PC-9 (cell line): ENCODE data around the gene RAB36. TPM values are rescaled to one million over a fixed set of nuclear protein-coding genes. Genes with fewer than 3 reads are reported as not detected.

Source experiments
- BruUV-seq: library from RNA; stranded (reverse); fragments of 400-500 nt; replicated peaks from 2 replicates; lab custom pipeline; 2021; lab: Mats Ljungman, UMichigan
- CTCF ChIA-PET: fragments of 300-600 bp; sonication (Branson Sonifier 250); formaldehyde crosslinking; loops from one replicate; lab custom pipeline; 2022; ENCODE audit warnings: antibody characterized with exemption; lab: Charles Lee
- POLR2A ChIA-PET: fragments of 300-600 bp; sonication (Branson Sonifier 250); formaldehyde crosslinking; loops from one replicate; lab custom pipeline; 2022; ENCODE audit warnings: antibody characterized with exemption; ENCODE audit not compliant: unreplicated experiment; lab: Charles Lee
- DNase-seq, 2 experiments: peaks; one replicate each; pipeline versions ENCODE4 v3.0.0 to v3.0.0-alpha.2; 2015 to 2022; ENCODE audit warnings: mixed read lengths in 1 of 2
- H2AFZ ChIP-seq: fragments of 200-600 bp; sonication (generic); 2 replicates; pipeline ENCODE4 v1.8.1; 2017; ENCODE audit warnings: antibody characterized with exemption
- H3F3A ChIP-seq: fragments of 200-600 bp; sonication (generic); 2 replicates; pipeline ENCODE4 v1.8.1; 2017; ENCODE audit warnings: antibody characterized with exemption, mild to moderate bottlenecking, low read depth; ENCODE audit not compliant: insufficient read depth
- H3K27ac ChIP-seq: fragments of 200-600 bp; sonication (generic); 2 replicates; pipeline ENCODE4 v1.6.1; 2016; ENCODE audit warnings: mixed run types
- H3K27me3 ChIP-seq: fragments of 200-600 bp; sonication (generic); 2 replicates; pipeline ENCODE4 v1.6.1; 2016; ENCODE audit warnings: low read depth, mixed run types; ENCODE audit not compliant: insufficient read depth
- H3K36me3 ChIP-seq: fragments of 200-600 bp; sonication (generic); 2 replicates; pipeline ENCODE4 v1.6.1; 2016; ENCODE audit warnings: low read depth, mixed run types
- H3K4me1 ChIP-seq: fragments of 200-600 bp; sonication (generic); replicated peaks from 2 replicates; pipeline ENCODE4 v1.6.1; 2016; ENCODE audit warnings: mixed run types; ENCODE audit not compliant: insufficient read depth
- H3K4me2 ChIP-seq: fragments of 200-600 bp; sonication (generic); 2 replicates; pipeline ENCODE4 v1.6.1; 2017; ENCODE audit warnings: mixed run types
- H3K4me3 ChIP-seq: fragments of 200-600 bp; sonication (generic); 2 replicates; pipeline ENCODE4 v1.6.1; 2016; ENCODE audit warnings: mixed run types
- H3K79me2 ChIP-seq: fragments of 200-600 bp; sonication (generic); 2 replicates; pipeline ENCODE4 v1.6.1; 2017; ENCODE audit warnings: low read depth, mixed run types
- H3K9me2 ChIP-seq: fragments of 200-600 bp; sonication (generic); 2 replicates; pipeline ENCODE4 v1.8.1; 2017; ENCODE audit warnings: mild to moderate bottlenecking; ENCODE audit not compliant: insufficient read depth
- H3K9me3 ChIP-seq: fragments of 200-600 bp; sonication (generic); 2 replicates; pipeline ENCODE4 v1.8.1; 2016; ENCODE audit warnings: low read depth; ENCODE audit not compliant: insufficient read depth
- H4K20me1 ChIP-seq: fragments of 200-600 bp; sonication (generic); 2 replicates; pipeline ENCODE4 v1.8.1; 2017; ENCODE audit not compliant: insufficient read depth
- EZH2 ChIP-seq: fragments of 200-600 bp; sonication (generic); IDR thresholded peaks from 2 replicates; pipeline ENCODE4 v1.8.0; 2017; ENCODE audit warnings: antibody characterized with exemption, low read depth
- intact Hi-C: fragments of 100-400 bp; cut with micrococcal nuclease; formaldehyde crosslinking; loops from one replicate; pipeline ENCODE4 v1.10.0; 2022; ENCODE audit not compliant: unreplicated experiment
- total RNA-seq: library from RNA; stranded (reverse); gene quantifications from 2 replicates; pipeline ENCODE4 v1.2.3, GENCODE V29; 2021
- TF ChIP-seq, protein P1 (sequence below): fragments of 200-600 bp; sonication (generic); conservative IDR thresholded peaks from 2 replicates; pipeline ENCODE4 v1.6.1; 2017; ENCODE audit warnings: mixed run types, antibody characterized with exemption, mild to moderate bottlenecking, moderate library complexity

Gene RAB36
- total RNA-seq, 1 experiment from 2014 or later, result 6.8 TPM

DNA sequence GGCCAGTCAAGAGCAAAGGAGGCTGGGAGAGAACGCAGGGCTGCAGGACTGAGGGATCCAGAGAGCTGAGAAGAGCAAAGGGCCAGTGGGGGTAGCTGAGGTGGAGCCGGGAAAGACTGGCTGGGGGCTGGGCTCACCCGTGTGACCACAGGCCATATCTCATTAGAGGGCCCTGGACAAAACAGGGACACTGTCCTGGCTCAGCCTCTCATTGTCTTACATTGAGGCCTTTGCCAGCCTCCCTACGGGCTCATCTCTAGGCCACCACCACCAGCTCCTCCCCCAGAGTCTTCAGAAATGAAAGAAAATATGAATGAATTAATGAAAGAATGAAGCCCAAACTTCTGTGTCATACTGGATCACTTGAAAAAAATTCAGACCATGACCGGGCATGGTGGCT lies 9.2 kb downstream of the RAB36 start:
- no peak overlapping the region for H2AFZ ChIP-seq
- CTCF ChIA-PET, result no interaction called here
- no peaks in the 10 kb centered on the region for H4K20me1 ChIP-seq
- TF ChIP-seq, protein P1, sequence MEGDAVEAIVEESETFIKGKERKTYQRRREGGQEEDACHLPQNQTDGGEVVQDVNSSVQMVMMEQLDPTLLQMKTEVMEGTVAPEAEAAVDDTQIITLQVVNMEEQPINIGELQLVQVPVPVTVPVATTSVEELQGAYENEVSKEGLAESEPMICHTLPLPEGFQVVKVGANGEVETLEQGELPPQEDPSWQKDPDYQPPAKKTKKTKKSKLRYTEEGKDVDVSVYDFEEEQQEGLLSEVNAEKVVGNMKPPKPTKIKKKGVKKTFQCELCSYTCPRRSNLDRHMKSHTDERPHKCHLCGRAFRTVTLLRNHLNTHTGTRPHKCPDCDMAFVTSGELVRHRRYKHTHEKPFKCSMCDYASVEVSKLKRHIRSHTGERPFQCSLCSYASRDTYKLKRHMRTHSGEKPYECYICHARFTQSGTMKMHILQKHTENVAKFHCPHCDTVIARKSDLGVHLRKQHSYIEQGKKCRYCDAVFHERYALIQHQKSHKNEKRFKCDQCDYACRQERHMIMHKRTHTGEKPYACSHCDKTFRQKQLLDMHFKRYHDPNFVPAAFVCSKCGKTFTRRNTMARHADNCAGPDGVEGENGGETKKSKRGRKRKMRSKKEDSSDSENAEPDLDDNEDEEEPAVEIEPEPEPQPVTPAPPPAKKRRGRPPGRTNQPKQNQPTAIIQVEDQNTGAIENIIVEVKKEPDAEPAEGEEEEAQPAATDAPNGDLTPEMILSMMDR, result no peak
- TF ChIP-seq EZH2, result no peak
- no peak overlapping the region for H3K27ac ChIP-seq
- intact Hi-C loops, result no loop called here
- no peaks in the 10 kb centered on the region for H3K9me2 ChIP-seq
- H3K4me3 ChIP-seq, result no peak overlapping the region
- no peaks in the 10 kb centered on the region for H3K79me2 ChIP-seq
- no peaks in the 10 kb centered on the region for H3K9me3 ChIP-seq
- H3K36me3 ChIP-seq, result no peaks in the 10 kb centered on the region
- BruUV-seq, result no TSS peak
- H3K4me1 ChIP-seq, result peaks cover 20% of the 10 kb centered on the region; the same call in 1 of the 2 replicates
- POLR2A ChIA-PET, result no interaction called here
- no peaks in the 10 kb centered on the region for H3K27me3 ChIP-seq
- DNase-seq, result no peak
- H3K4me2 ChIP-seq, result no peak overlapping the region
- no peaks in the 10 kb centered on the region; the same call in 1 of the 2 replicates for H3F3A ChIP-seq

GRCh38 chr22:23155143-23155542 lies 9.9 kb downstream of the RAB36 start:
- H3K4me1 ChIP-seq, result peaks cover 20% of the 10 kb centered on the region; the same call in 1 of the 2 replicates
- intact Hi-C loops, result no loop called here
- BruUV-seq, result no TSS peak
- H3K9me2 ChIP-seq, result no peaks in the 10 kb centered on the region
- H4K20me1 ChIP-seq, result no peaks in the 10 kb centered on the region
- no peaks in the 10 kb centered on the region for H3K36me3 ChIP-seq
- H2AFZ ChIP-seq, result no peak overlapping the region
- DNase-seq, result no peak
- CTCF ChIA-PET, result no interaction called here
- no peaks in the 10 kb centered on the region for H3K27me3 ChIP-seq
- no peak overlapping the region for H3K4me3 ChIP-seq
- POLR2A ChIA-PET, result no interaction called here
- no peaks in the 10 kb centered on the region for H3K9me3 ChIP-seq
- no peak overlapping the region for H3K4me2 ChIP-seq
- no peak for TF ChIP-seq EZH2
- TF ChIP-seq, protein P1, result no peak
- no peak overlapping the region for H3K27ac ChIP-seq
- no peaks in the 10 kb centered on the region for H3K79me2 ChIP-seq
- no peaks in the 10 kb centered on the region; the same call in 1 of the 2 replicates for H3F3A ChIP-seq

DNA sequence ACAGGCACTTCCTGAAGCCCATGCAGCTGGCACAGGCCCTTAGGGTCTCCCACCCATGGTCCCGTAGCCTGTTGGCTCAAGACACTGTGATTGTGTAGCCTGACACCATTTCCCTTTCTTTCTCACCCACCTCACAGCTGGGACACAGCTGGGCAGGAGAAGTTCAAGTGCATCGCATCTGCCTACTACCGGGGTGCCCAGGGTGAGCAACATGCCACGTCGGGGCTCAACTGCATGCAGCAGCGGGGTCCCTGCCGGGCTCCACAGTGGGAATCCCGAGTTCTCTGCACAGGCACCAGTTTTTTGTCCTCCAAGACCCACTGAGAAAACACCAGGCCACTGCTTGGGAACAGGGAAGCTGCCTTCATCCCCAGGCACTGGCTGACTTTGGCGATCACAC lies 10.6 kb downstream of the RAB36 start:
- no peak overlapping the region for H3K27ac ChIP-seq
- H3K36me3 ChIP-seq, result no peaks in the 10 kb centered on the region
- H2AFZ ChIP-seq, result no peak overlapping the region
- no peaks in the 10 kb centered on the region for H3K27me3 ChIP-seq
- no peaks in the 10 kb centered on the region for H3K79me2 ChIP-seq
- CTCF ChIA-PET, result no interaction called here
- TF ChIP-seq, protein P1, result no peak
- TF ChIP-seq EZH2, result no peak
- intact Hi-C loops, result no loop called here
- H3F3A ChIP-seq, result no peaks in the 10 kb centered on the region; the same call in 1 of the 2 replicates
- H3K4me2 ChIP-seq, result no peak overlapping the region
- no peaks in the 10 kb centered on the region for H4K20me1 ChIP-seq
- POLR2A ChIA-PET, result no interaction called here
- no peaks in the 10 kb centered on the region for H3K9me3 ChIP-seq
- no TSS peak for BruUV-seq
- no peak overlapping the region for H3K4me3 ChIP-seq
- H3K9me2 ChIP-seq, result no peaks in the 10 kb centered on the region
- peaks cover 20% of the 10 kb centered on the region; the same call in 1 of the 2 replicates for H3K4me1 ChIP-seq
- DNase-seq, result no peak
